ENCODE results near the gene RPLP1.

The RPLP1 gene

DNA sequence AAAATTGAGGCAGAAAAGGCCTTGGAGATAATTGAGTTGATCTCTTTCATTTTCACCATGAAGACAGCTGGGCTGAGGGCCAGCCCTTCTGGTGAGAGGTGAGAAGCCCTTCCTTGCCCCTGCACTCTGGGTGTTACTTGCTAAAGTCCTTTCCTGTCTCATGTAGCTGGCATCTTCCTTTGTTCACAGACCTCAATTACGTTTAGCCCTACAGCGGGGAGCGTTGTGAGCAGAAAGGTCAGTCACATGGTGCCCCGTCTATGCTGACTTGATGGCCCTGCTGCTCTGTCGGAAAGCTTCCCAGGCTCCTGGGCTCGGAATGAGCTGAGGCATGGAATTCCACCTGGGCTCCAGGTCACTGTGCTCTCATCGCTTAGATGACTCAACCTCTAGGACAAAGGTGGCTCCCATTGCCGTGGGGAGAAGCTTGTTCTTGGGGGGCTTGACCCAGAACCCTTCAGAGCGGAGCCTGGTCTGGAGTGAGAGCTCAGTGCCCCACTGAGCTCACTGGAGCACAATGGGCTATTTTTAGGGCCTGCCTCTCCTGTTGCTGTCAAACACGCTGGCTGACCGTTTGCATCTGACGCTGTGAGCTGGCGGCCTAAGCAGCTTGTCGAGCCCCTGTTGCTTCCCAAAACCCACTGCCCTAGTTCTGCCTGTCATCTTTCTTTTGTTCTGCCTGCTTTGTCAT, 47.0 kb downstream of the RPLP1 start:
- DNase-seq = no peak

DNA sequence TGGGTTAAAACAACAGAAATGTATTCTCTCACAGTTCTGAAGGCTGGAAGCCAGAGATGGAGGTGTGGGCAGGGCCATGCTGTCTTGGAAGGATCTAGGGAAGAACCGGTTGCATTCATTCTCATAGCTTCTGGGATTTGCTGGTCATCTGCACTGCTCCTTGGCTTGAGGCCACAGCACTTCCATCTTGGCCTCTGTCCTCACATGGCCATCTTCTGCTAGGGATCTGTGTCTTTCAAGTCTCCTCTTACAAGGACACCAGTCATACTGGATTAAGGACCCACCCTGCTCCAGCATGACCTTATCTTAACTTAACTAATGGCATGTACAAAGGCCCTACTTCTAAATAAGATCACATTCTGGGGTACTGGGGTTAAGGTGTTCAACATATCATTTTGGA, 47.7 kb downstream of the RPLP1 start:
- DNase-seq = no peak

DNA sequence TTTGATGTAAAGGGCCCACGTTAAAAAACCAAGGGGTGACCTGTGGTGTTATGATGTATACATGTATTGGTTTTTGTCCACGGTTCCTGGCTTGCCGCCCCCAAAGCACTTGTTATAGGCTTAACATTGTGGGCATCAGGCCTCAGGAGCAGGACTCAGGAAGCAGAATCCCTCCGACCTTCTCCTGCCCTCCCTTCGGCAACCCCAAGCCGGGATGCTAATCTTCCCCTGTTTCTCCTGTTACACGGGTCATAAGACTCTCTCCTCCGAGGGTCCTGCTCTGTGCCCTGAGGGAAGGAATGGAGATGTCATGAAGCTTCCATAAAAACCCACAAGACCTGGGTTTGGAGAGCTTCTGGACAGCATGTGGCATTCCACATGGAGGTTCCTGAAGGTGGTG, 48.8 kb downstream of the RPLP1 start:
- DNase-seq = no peak

DNA sequence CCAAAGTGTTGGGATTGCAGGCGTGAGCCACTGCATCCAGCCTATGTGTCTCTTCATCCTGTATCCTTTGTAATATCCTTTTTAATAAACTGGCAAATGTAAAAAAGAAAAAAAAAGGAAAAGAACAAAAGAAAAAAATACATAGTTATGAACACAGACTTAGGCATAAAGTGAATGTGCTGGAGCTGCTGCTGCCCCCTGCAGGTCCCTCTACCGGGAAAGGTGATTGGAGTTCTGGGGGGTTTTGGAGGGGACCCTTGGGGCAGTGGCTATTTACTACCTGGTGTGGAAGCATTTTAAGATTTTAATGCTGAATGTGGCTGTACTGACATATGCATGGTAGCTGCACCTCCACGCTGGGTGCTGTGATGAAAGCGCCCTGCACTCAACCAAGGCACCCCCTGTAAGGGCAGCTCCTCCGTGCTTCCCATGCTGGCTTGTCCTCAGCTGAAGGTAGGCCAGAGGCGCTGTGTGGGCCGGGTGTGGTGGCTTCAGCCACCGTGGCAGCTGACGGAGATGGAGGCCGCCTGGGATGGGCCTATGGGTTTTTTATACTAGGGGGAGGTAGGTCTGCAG, 49.9 kb downstream of the RPLP1 start:
- DNase-seq = no peak

DNA sequence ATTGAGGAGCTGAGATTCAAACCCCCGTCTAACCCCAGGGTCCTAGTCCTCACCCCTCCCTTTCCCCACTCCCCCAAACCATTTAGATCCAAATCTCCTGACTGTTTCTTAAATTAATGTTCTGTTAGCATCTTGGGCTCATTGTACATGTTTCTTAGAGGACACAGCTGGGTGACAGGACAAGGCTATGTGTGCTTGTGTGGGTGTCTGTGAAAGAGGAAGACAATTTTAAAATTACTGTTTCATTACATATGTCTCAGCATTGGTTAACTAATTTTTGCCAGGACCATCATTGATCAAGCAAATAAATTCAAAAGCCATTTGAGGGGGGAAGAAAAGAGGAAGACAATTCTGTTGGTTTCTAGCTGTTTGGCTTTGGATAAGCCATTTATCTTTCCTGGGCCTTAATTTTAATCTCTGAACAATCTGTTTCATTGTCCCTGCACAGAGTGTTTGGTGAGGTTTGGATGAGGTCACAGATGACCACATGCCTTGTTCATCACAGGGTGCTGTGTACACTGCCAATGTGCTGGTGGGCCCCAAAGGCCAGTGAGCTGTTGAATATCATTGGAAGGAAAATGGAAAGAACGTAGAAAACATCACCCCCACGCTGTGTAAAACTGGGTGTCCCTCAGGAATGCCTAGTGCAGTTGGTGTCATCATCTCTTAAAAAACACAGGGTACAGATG, 51.9 kb downstream of the RPLP1 start:
- DNase-seq = no peak
